Measurements from ENCODE around the gene PHKG1.
A peak's percentile ranks its signal among the peaks of the same experiment; 100 is the strongest.
"Not testable (repeated sequence)": the region's sequence is repeated elsewhere in the genome, so short reads cannot be mapped to it uniquely, and the experiment has no call there.

Gene PHKG1

DNA sequence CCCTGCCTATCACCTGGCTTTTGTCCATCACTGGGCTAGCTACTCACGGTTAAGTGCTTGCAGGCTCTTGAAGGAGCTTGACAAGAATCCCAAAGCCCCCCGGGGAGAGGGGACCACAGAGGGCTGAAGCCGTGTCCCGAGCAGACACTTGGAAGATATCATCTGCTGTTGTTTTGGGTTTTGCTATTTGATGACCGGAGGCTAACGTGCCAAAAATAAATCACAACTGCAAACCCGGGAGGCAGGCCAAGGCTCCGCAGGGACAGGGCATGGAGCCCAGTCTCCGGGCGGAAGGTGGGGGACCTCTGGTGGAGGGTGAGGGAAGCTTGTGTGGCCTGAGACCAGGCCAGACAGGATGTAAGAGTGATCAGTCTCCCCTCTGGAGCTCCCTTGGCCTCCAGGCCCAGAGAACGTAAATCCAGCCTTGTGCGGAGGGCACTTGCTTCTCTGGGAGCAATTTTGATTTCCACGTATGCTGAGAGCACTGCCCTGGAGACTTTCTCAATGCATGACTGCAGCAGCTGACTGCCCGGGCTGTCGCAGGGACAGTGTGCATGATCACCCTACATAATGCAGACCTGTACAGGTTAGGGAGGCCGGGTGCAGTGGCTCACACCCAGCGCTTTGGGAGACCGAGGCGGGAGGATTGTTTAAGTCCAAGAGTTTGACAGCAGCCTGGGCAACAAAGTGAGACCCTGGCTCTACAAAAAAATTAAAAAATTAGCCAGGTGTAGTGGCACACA lies at the start of gene PHKG1:
PHKG1 (minus strand) TSS at position 164 of the 743 bp plus-strand sequence. CDS start 4,011 bp downstream, outside the sequence.
- DNase-seq (ENCODE audit: low read depth, low spot score): peak; percentile 60

DNA sequence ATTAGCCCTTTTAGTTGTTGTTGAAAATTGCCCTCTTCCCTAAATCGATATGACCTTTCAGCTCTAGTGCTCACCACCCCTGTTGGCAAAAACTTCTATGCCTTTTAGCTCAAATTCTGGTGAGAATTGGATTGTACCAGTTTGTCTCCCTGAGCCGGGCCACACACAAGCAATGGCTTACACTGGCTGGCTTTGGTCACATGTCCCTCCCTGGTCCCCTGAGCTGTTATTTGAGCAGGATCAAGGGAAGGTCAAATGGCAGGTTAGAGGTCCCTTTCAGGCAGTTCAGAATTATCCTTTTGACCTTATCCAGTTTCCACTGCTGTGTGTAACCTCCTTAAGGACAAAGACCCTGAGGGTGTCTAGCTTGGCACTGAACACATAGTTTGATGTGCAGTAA lies 38.3 kb upstream of the PHKG1 start:
- DNase-seq (ENCODE audit: low read depth, low spot score): not testable (repeated sequence)

DNA sequence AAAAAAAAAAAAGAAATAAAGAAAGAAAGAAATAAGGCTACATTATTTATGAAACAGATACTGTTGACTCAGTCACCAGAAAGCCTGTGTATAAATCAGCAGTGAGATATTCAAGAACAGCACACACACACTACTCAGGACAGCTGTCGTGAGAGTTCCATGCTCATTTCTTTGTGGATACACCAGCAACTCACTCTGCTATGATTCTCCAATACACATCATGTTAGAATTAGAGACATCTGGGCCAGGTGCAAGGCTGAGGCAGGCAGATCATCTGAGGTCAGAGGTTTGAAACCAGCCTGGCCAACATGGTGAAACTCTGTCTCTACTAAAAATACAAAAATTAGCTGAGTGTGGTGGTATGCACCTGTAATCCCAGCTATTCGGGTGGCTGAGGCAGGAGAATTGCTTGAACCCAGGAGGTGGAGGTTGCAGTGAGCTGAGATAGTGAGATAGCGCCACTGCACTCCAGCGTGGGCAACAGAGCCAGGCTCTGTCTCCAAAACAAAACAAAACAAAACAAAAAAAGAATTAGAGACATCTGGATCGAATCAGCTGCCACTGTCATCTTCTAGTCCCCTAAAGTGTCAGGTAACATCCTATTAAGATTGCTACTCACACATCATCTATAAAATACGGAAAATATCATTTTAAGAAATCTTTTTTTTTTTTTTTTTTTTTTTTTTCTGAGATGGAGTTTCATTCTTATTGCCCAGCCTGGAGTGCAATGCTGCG lies 34.7 kb upstream of the PHKG1 start:
- no peak for DNase-seq (ENCODE audit: low read depth, low spot score)

DNA sequence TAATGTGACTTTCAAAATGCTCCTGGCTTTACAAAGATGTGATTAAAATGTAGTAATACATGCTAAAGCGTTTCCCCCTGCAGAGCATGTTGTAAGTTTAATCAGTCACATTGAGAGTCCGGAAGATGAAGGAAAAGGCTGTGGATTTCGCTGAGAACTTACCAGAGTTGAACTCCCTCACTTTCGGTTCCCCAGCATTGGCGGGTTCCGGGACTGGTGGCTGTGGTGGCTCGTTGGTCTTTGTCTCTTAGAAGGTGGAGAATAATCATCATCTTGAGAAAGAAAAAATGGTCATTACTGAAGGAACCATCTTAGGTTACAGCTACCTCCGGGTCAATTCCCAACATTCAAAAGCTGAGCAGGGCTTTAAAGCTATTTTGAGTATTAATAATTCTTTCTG lies 33.1 kb upstream of the PHKG1 start:
- DNase-seq (ENCODE audit: low read depth, low spot score): no peak

DNA sequence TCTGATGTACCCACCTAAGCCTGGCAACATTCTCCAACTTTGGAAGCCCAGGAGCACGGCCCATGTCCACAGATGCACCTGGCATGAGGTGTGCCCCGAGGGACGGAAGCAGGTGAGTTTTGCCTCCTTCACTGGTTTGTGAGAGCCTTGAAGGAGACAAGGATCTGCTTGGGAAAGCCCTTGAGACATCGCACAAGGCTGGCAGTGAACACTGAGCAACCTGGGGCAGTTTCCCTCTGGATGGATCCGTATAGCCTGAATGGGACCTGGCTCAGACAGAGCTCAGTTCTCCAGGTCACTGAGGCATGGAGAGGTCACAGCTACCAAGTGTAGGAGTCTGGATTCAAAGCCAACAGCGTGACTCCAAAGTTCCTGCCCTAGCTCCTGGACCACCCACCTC lies 32.2 kb upstream of the PHKG1 start:
- DNase-seq (ENCODE audit: low read depth, low spot score): no peak

DNA sequence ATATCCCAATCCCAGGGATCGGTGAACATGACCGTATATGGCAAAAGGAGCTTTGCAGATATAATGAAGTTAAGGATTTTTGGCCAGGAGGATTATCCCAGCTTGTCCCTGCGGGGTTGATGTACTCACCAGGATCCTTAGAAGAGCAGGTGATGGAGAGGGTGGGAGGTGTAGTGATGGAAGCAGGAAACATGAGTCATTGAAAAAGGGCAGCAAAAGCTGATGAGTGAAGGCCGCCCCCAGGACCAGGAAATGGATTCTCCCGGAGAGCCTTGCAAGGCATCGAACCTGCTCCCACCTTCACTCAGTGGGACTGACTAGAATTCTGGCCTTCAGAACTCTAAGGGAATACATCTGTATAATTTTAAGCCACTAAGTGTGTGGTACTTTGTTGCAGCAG lies 28.7 kb upstream of the PHKG1 start:
- no peak for DNase-seq (ENCODE audit: low read depth, low spot score)

DNA sequence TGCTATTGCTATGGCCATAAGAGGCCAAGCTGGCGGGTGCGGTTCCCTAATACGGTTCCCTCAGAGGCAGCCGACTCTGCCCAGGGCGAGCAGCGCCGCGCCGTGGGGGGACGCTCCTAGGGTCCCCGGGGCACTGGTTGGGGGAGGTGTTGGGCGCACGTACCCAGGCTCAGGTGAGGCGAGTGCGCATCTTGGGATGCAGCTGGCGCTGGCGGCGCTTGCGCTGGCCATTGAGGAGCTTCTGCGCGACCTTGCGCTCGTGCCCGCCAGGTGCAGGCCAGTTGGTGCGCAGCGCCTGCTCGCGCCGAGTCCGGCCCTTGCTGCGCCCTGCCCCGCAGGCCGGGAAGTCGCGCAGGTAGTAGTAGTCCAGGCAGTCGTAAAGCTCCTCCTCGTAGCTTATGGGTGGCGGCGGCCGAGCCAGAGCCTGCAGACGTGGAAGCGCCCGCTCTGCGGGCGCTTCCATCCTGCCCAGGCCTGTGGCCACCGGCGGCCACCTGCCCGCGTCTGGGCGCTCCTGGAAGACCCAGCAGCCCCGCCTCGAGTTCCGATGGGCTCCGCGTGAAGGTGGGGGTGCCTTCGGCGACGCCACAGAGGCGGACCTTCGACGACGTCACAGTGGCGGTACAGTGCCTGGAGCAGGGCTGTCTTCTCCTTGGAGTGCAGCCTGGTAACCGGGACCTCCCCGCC lies 23.2 kb upstream of the PHKG1 start, which contains the start of gene NUPR2:
NUPR2 (minus strand) TSS at position 566 of the 687 bp plus-strand sequence; CDS start at position 463, 103 bp downstream.
- DNase-seq (ENCODE audit: low read depth, low spot score): no peak

DNA sequence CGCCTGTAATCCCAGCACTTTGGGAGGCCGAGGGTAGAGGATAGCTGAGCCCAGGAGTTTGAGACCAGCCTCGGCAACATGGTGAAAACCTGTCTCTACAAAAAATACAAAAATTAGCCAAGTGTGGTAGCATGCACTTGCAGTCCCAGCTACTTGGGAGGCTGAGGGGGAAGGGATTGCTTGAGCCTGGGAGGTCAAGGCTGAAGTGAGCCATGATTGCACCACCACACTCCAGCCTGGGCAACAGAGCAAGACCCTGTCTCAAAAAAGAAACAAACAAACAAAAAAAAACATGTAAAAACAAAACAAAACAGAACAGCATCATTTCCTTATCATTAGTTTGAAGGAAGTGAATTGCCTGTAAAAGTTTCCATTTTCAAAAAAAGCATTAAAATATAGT lies 19.5 kb upstream of the PHKG1 start:
- DNase-seq (ENCODE audit: low read depth, low spot score): not testable (repeated sequence)

DNA sequence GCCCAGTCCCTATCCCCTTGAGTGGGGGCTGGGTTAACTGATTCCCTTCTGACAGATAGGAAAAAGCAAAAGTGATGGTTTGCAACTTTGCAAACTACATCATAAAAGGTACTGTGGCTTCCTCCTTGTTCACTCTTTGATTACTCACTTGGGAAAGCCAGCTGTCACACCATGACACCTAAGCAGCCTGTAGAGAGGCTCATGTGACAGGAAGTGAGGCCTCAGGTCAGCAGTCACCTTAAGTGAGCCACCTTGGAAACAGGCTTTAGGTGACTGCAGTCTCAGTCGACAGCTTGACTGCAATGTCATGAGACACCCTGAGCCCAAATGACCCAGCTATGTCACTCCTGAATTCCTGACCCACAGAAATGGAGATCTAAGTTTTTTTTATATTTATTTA lies 17.9 kb upstream of the PHKG1 start:
- DNase-seq (ENCODE audit: low read depth, low spot score): no peak

DNA sequence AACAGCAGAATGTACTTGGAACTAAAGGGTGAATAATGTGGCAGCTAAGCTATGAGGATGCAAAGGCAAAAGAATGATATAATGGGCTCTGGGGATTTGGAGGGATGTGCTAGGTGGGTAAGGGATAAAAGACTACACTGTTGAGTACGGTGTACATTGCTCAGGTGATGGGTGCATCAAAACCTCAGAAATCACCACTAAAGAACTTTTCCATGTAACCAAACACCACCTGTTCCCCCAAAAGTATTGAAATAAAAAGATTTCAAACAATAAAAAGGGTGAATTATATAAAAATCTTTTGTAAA lies 15.2 kb upstream of the PHKG1 start:
- no peak for DNase-seq (ENCODE audit: low read depth, low spot score)

DNA sequence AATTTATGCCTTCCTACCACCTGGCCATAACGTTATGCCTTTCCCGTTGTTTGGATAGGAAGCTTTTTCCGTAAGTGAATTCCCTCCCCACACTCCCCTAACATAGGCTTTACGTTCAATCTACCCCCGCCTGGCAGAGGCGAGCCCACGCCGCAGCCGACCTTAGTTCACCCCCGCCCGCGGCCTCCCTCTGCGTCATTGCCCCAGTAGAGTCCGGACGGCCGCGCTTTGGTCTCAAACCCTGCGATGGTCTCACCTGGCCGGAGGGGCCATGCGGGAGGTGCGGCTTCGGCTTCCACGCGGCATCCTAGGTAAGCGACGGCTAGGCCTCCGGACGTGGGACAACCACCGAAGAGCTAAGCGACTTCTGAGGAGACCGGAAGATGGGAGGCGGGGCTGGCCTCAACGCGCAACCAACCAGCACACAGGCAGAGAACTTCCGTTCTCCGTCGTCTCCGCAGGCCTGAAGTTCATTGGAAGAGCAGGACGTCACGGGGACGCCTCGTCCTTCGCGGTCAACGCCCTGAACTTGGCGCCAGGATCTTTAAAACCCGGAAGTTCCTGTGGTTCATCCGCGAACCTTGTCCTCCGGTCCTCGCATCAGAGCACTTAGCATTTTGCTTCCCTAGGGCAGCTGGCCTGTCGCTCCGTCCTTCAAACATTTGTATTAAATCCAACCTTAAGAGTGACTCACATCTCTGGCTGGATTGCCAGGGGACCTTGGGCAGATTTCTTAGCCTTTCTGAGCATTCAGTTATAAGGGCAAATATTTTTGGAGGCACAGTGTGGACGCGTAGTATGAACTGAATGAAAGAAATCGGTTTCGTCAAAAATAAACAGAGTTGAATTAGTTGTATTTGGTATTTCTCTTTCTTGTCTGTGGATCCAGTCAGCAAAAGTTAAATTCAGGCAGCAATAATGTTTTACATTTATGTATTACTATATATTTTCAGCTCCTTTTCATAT lies 13.6 kb upstream of the PHKG1 start, which contains the start of gene CHCHD2:
CHCHD2 (minus strand) TSS at position 369 of the 966 bp plus-strand sequence; CDS start at position 306, 63 bp downstream.
- peak; percentile 95 for DNase-seq (ENCODE audit: low read depth, low spot score)

DNA sequence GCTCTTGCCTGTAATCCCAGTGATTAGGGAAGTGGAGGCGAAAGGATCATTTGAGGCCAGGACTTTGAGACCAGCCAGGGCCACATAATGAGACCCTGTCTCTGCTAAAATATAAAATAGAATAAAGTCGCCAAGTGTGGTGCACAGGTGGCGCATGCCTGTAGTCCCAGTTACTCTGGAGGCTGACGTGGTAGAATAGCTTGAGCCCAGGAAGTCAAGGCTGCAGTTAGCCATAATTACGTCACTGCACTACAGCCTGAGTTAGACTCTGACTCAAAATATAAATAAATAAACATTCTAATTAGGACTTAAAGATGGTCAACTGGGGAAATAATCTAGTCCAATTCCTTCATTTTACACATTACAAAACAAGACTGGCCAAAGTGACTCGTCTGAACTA lies 12.8 kb upstream of the PHKG1 start:
- no peak for DNase-seq (ENCODE audit: low read depth, low spot score)

DNA sequence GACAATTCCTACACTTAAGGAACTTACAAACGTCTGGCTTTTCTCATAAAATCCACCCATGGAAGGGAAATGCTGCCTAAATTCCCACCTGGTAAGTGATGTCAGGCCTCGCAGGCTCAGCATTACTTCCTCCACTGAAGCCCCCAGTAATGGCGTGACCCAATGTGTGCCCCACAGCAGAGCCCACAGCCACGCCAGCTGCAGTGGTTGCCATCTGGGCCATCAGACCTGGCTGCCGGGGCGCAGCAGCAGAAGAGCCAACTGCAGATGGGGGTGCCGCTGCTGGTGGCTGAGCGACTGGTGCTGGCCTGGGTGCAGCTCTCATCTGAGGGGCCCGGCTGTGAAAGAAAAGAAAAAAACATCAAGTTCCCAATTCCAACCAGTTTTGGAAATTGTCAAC lies 11.4 kb upstream of the PHKG1 start:
- not testable (repeated sequence) for DNase-seq (ENCODE audit: low read depth, low spot score)

DNA sequence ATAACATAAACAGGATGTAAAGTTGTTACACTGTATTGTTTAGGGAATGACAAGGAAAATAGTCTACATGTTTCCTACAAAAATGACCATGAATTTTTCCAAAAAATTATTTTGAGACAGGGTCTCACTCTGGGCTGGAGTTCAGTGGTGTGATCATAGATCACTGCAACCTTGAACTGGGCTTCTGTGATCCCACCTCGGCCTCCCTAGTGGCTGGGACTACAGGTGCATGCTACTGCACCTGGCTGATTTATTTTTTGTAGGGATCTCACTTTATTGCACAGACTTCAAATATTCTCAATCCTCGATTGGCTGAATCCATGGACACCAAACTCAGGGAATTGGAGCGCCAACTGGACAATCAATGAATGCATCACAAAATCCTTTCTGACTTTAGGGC lies 6.9 kb upstream of the PHKG1 start:
- no peak for DNase-seq (ENCODE audit: low read depth, low spot score)

DNA sequence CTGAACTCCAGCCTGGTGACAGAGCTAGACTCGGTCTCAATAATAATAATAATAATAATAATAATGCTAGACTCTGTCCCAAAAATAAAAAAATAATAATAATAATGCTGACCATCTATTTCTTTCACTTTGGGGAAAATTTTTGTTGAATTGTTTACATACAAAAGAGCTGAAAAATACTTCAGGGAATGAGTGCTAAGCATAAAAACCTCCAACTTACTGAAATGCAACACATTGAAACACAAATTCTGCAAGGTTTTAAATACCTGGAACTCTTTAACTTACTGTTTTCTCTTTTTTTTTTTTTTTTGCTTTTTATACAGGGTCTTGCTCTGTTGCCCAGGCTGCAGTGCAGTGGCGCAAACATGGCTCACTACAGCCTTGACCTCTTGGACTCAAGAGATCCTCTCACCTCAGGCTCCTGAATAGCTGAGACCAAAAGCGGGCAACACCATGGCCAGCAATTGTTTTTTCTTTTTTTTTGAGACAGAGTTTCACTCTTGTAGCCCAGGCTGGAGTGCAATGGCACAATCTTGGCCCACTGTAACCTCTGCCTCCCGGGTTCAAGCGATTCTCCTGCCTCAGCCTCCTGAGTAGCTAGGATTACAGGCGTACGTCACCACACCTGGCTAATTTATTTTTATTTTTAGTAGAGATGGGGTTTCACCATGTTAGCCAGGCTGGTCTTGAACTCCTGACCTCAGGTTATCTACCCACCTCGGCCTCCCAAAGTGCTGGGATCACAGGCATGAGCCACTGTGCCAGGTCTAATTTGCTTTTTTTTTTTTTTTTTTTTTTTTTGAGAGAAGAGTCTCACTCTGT lies 5.6 kb upstream of the PHKG1 start:
- not testable (repeated sequence) for DNase-seq (ENCODE audit: low read depth, low spot score)

DNA sequence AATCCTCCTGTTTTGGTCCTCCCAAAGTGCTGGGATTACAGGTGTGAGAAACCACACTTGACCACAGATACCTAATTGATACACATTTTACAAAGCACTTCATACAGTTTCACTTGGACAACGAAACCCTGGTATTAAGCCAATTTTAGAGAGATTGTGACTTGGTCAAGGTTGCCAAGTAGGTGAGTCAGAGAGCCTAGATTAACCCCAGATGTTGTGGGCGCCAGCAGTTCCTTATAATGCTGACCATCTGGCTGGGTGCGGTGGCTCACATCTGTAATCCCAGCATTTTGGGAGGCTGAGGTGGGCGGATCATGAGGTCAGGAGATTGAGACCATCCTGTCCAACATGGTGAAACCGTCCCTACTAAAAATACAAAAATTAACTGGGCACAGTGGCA lies 4.9 kb upstream of the PHKG1 start:
- DNase-seq (ENCODE audit: low read depth, low spot score): no peak

DNA sequence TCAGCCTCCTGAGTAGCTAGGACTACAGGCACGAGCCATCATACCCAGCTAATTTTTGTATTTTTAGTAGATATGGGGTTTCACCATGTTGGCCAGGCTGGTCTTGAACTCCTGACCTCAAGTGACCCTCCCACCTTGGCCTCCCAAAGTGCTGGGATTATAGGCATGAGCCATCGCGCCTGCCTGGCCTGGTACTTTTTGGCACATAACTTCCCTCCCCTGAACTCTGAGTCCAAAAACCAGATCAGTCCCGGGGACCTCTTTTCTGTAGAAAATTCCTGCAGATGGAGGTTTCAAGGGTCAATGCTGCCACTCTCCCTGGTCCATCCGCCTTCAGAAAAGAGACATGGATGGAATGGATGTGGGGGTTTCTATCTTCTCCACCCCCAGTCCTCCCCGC lies 364 bp downstream of the PHKG1 start:
- not testable (repeated sequence) for DNase-seq (ENCODE audit: low read depth, low spot score)

DNA sequence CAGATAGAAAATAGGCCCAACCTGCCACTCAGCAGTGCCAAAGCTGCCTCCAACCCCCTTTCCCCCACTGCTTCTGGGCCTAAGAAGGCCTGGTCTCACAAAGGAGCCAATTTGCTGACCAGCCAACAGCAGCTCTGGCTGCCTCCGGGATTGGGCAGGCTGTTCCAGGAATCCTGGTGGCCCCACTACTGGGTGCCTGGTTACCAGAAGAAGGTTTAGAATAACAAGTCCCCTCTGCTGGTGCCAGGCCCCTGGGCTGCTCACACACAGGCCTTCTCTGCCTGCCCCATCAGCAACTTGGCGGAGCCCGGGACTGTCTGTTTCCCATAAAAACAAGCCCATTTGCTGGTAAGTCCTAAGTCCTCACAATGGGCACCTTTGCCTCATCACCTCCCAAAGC lies 1.2 kb downstream of the PHKG1 start:
- DNase-seq (ENCODE audit: low read depth, low spot score): no peak

DNA sequence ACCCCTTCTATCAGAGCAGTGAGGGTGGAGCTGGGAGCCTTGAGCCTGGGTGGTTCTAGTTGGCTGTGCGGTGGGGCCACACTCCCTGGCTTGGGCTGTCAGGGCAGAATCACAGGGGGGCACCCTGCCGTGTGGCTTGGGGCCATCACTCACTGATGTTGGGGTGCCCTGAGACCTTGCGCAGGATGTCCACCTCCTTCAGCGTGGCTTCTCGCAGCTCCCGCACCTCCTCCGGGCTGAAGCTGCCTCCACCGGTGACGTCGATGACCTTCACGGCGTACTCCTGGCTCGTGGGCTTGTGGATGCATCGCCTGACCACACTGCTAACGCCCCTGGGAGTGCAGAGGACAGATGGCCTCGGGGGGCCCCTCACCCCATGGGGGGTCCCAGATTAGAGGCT lies 5.3 kb downstream of the PHKG1 start:
- DNase-seq (ENCODE audit: low read depth, low spot score): no peak

DNA sequence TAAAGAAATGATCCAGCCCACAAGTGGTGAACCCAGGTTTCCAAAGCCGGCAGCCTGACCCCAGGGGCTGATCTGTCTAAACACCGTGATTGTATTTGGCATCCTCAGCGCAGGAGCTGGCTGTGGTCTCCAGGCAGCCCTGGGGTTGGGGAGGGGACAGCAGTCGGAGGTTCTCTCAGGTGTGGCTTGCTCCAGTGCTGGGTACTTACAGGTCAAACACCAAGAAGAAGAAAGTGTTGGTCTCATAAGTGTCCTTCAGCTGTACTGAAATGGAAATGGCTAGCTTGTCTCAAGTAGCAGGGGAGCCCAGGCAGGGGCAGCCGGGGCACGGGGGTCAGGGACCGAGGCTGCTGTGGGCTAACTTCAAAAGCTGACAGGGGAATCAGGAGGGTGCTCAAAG lies 6.0 kb downstream of the PHKG1 start:
- DNase-seq (ENCODE audit: low read depth, low spot score): no peak
